Panc1 (cell line): ENCODE data around the gene CCL15. TPM values are rescaled to one million over a fixed set of nuclear protein-coding genes. Genes with fewer than 3 reads are reported as not detected.

Experiments
- ATAC-seq: fragments of 200-7000 bp; cut with Tn5 transposase; 2 replicates; pipeline ENCODE4 v1.9.1; 2020; ENCODE audit warnings: mild to moderate bottlenecking, moderate library complexity
- BruUV-seq: library from RNA; stranded (reverse); fragments of 400-500 nt; replicated peaks from 2 replicates; lab custom pipeline; 2021; lab: Mats Ljungman, UMichigan
- CTCF ChIA-PET: fragments of 300-600 bp; sonication (Branson Sonifier 250); formaldehyde crosslinking; loops from one replicate; lab custom pipeline; 2022; ENCODE audit warnings: antibody characterized with exemption; lab: Charles Lee
- POLR2A ChIA-PET: fragments of 300-600 bp; sonication (Branson Sonifier 250); formaldehyde crosslinking; loops from one replicate; lab custom pipeline; 2022; ENCODE audit warnings: antibody characterized with exemption; lab: Charles Lee
- DNase-seq: peaks from one replicate; pipeline ENCODE4 v3.0.0-alpha.2; 2010; ENCODE audit warnings: low read depth, low spot score
- H3K27ac ChIP-seq: 2 replicates; pipeline ENCODE4 v1.5.1; 2011; ENCODE audit warnings: mild to moderate bottlenecking, low read length, inconsistent platforms
- H3K27me3 ChIP-seq: fragments of 200-500 bp; sonication (Bioruptor generic); 2 replicates; pipeline ENCODE4 v1.6.0; 2014; ENCODE audit warnings: low read length, inconsistent platforms; ENCODE audit not compliant: control insufficient read depth, insufficient read depth
- H3K36me3 ChIP-seq: fragments of 200-500 bp; sonication (Bioruptor generic); 2 replicates; pipeline ENCODE4 v1.5.1; 2014; ENCODE audit warnings: inconsistent platforms, mild to moderate bottlenecking, low read length, moderate library complexity; ENCODE audit not compliant: control insufficient read depth, insufficient read depth
- H3K4me1 ChIP-seq: 2 replicates; pipeline ENCODE4 v1.5.1; 2011; ENCODE audit warnings: inconsistent platforms, mild to moderate bottlenecking, low read length, moderate library complexity; ENCODE audit not compliant: control insufficient read depth, insufficient read depth
- H3K4me3 ChIP-seq, 2 experiments: 2 replicates each; pipeline ENCODE4 v1.5.1; 2011 to 2012; ENCODE audit warnings: low read depth in 2 of 2, low read length in 2 of 2, mild to moderate bottlenecking in 2 of 2, inconsistent platforms in 1 of 2, moderate library complexity in 1 of 2
- H3K9me3 ChIP-seq: fragments of 200-500 bp; sonication (Bioruptor generic); 2 replicates; pipeline ENCODE4 v1.5.1; 2014; ENCODE audit warnings: low read depth, mild to moderate bottlenecking, inconsistent platforms, low read length, moderate library complexity; ENCODE audit not compliant: control insufficient read depth, insufficient read depth
- POLR2AphosphoS5 ChIP-seq: IDR thresholded peaks from 2 replicates; pipeline ENCODE4 v1.6.1; 2012; ENCODE audit warnings: mild to moderate bottlenecking, low read depth, low read length, moderate library complexity
- REST ChIP-seq, 2 experiments: IDR thresholded peaks; 2 replicates each; pipeline ENCODE4 v1.6.1; 2011 to 2012; ENCODE audit warnings: low read depth in 2 of 2, control low read depth in 1 of 2, low read length in 1 of 2, mild to moderate bottlenecking in 1 of 2, moderate library complexity in 1 of 2; ENCODE audit not compliant: insufficient read depth in 1 of 2
- SIN3A ChIP-seq: IDR thresholded peaks from 2 replicates; pipeline ENCODE4 v1.6.1; 2012; ENCODE audit warnings: low read depth, mild to moderate bottlenecking, low read length, moderate library complexity, borderline replicate concordance; ENCODE audit not compliant: insufficient read depth
- TCF7L2 ChIP-seq: IDR thresholded peaks from 2 replicates; pipeline ENCODE4 v1.6.1; 2011; ENCODE audit warnings: mild to moderate bottlenecking, low read depth, low read length, inconsistent platforms
- in situ Hi-C: cut with HindIII; loops from 2 replicates; pipeline ENCODE4 v1.10.0; 2016; ENCODE audit warnings: low sequenced_read_pairs, low pct_unique_long_range_greater_than_20kb
- intact Hi-C: fragments of 100-400 bp; cut with micrococcal nuclease; formaldehyde crosslinking; loops from one replicate; pipeline ENCODE4 v1.10.0; 2022; ENCODE audit not compliant: unreplicated experiment
- total RNA-seq: library from RNA; stranded (reverse); gene quantifications from one replicate; pipeline ENCODE4 v1.2.1, GENCODE V29; 2021; ENCODE audit not compliant: unreplicated experiment
- TF ChIP-seq, protein P1 (sequence below): fragments of 450-650 bp; IDR thresholded peaks from 2 replicates; pipeline ENCODE4 v1.5.1; 2017; ENCODE audit warnings: mild to moderate bottlenecking

The CCL15 gene
- total RNA-seq, 1 experiment from 2014 or later, result not detected

- H3K9me3 ChIP-seq, result no peaks in the 10 kb centered on the region
- BruUV-seq, result no TSS peak
- no peak overlapping the region for H3K27ac ChIP-seq
- ChIA-PET POLR2A (no interaction called here), CTCF (no interaction called here)
- no peak for DNase-seq
- intact Hi-C loops (no loop called here), in situ Hi-C loops (no loop called here)
- TF ChIP-seq SIN3A, result no peak
- no peak for TF ChIP-seq POLR2AphosphoS5
- TF ChIP-seq TCF7L2, result no peak
- TF ChIP-seq REST (IDR thresholded peaks at IDR 0.05; ENCODE audit: insufficient read depth in 1 of 2, low read depth in 2 of 2, low read length in 1 of 2), result no peak
- TF ChIP-seq, protein P1, sequence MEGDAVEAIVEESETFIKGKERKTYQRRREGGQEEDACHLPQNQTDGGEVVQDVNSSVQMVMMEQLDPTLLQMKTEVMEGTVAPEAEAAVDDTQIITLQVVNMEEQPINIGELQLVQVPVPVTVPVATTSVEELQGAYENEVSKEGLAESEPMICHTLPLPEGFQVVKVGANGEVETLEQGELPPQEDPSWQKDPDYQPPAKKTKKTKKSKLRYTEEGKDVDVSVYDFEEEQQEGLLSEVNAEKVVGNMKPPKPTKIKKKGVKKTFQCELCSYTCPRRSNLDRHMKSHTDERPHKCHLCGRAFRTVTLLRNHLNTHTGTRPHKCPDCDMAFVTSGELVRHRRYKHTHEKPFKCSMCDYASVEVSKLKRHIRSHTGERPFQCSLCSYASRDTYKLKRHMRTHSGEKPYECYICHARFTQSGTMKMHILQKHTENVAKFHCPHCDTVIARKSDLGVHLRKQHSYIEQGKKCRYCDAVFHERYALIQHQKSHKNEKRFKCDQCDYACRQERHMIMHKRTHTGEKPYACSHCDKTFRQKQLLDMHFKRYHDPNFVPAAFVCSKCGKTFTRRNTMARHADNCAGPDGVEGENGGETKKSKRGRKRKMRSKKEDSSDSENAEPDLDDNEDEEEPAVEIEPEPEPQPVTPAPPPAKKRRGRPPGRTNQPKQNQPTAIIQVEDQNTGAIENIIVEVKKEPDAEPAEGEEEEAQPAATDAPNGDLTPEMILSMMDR, result no peak
- no peaks in the 10 kb centered on the region for H3K36me3 ChIP-seq
- H3K4me1 ChIP-seq, result no peaks in the 10 kb centered on the region
- ATAC-seq, result no peak
- H3K4me3 ChIP-seq, result no peak overlapping the region
- H3K27me3 ChIP-seq, result peaks cover 12% of the 10 kb centered on the region
Measured at GRCh38 chr17:36014946-36015345, 13.6 kb upstream of the CCL15 start.

DNA sequence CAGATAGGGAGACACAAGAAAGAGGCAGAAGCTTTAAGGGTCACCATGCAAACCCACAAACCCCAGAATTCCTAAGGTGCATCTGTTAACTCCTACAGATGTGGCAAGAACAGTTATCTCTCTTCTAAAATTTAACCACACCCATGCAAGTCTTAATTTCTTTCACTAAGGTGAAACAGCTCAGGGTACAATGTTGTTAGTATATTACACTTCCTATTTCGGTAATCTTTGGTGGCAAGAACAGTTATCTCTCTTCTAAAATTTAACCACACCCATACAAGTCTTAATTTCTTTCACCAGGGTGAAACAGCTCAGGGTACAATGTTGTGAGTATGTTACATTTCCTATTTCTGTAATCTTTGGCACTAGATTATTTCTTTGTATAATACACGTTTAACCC is 9.8 kb upstream of the CCL15 start:
- Histone ChIP-seq H3K27me3 (peaks cover 6% of the 10 kb centered on the region), H3K36me3 (no peaks in the 10 kb centered on the region), H3K9me3 (no peaks in the 10 kb centered on the region), H3K4me3 (no peak overlapping the region), H3K27ac (no peak overlapping the region), H3K4me1 (no peaks in the 10 kb centered on the region)
- ATAC-seq (no peak), DNase-seq (no peak)
- ChIA-PET CTCF (no interaction called here), POLR2A (no interaction called here)
- in situ Hi-C loops (no loop called here), intact Hi-C loops (no loop called here)
- BruUV-seq, result no TSS peak
- TF ChIP-seq REST (IDR thresholded peaks at IDR 0.05; ENCODE audit: insufficient read depth in 1 of 2, low read depth in 2 of 2, low read length in 1 of 2), result no peak
- TF ChIP-seq SIN3A, result no peak
- no peak for TF ChIP-seq POLR2AphosphoS5
- TF ChIP-seq TCF7L2, result no peak
- TF ChIP-seq, protein P1, result no peak
